ENCODE measurements around the gene SPAAR.

GRCh38 chr9:35870351-35870923 lies 38.9 kb upstream of the SPAAR start, which contains the start of gene OR13J1:
- TF ChIP-seq EZH2 (IDR thresholded peaks at IDR 0.05; ENCODE audit: low read length) = no peak
- TF ChIP-seq CTCF (optimal IDR thresholded peaks at IDR 0.05 in 1 of 3, IDR thresholded peaks at IDR 0.05 in 1 of 3, conservative IDR thresholded peaks at IDR 0.05 in 1 of 3; ENCODE audit: extremely low read depth in 1 of 3, insufficient read depth in 2 of 3, low read length in 3 of 3) = no peak
